Measurements from ENCODE around the gene RIBC1.
"Not testable (repeated sequence)": the region's sequence is repeated elsewhere in the genome, so short reads cannot be mapped to it uniquely, and the experiment has no call there.

RIBC1 gene

DNA sequence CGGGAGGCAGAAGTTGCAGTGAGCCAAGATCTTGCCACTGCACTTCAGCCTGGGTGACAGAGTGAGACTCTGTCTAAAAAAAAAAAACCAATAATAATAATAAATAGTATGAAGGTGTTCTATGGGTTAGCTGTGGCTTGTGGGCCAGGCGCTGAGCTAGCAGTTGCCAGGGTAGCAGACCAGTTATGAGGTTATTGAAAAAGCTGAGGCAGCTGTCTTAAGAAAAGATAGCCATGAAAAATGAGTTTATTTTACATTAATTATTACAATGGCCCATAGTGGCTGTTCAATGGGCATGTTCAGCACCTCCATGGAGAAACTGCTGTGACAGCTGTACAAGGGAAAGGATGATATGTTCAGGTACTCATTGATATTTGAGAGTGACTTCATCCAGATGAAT, 24.8 kb downstream of the RIBC1 start:
- H3K4me3 Mint-ChIP-seq, result no peak overlapping the region
- H3K4me1 Mint-ChIP-seq, result no peaks in the 10 kb centered on the region
- no peak overlapping the region for H3K27ac Mint-ChIP-seq
- no peak for ATAC-seq
- no peaks in the 10 kb centered on the region for H3K27me3 Mint-ChIP-seq
- no peaks in the 10 kb centered on the region for H3K9me3 Mint-ChIP-seq
- no peaks in the 10 kb centered on the region for H3K36me3 Mint-ChIP-seq

DNA sequence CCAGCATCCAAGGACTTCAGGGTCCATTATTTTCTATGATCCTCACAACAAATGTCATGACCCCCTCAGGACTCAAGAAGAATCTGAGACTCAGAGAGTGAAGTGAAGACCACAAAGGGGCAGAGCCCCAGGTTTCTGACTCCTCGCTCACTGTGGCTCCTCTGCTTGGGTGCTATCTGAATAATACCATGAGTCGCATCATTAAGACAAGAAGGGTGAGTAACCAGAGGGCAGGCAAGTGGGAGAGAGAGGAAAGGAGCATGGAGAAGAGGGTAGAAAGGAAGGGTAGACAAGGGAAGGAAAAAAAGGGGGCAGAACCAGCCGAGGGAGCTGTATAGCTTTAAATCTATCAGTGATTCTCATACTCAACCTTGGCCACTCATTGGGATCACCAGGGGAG, 27.0 kb downstream of the RIBC1 start:
- Mint-ChIP-seq H3K36me3 (no peaks in the 10 kb centered on the region), H3K27ac (no peak overlapping the region), H3K4me3 (no peak overlapping the region), H3K9me3 (no peaks in the 10 kb centered on the region), H3K27me3 (no peaks in the 10 kb centered on the region), H3K4me1 (no peaks in the 10 kb centered on the region)
- ATAC-seq, result no peak

DNA sequence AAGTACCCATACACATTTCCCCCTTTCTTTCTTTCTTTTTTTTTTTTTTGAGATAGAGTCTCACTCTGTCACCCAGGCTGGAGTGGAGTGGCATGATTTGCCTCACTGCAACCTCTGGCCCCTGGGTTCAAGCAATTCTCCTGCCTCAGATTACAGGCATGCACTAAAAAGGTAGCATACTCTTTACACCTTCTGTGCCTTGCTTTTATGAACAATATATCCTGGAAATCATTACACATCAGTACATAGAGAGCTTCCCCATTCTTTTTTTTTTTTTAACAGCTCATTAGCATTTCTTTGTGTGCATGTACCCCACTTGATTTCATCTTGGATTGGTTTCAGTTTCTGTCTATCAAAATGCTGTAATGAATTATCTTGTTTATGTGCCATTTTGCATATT, 30.1 kb downstream of the RIBC1 start:
- Mint-ChIP-seq H3K27ac (no peak overlapping the region), H3K27me3 (peaks cover 6% of the 10 kb centered on the region), H3K4me1 (no peaks in the 10 kb centered on the region), H3K4me3 (no peak overlapping the region), H3K9me3 (no peaks in the 10 kb centered on the region), H3K36me3 (no peaks in the 10 kb centered on the region)
- no peak for ATAC-seq

DNA sequence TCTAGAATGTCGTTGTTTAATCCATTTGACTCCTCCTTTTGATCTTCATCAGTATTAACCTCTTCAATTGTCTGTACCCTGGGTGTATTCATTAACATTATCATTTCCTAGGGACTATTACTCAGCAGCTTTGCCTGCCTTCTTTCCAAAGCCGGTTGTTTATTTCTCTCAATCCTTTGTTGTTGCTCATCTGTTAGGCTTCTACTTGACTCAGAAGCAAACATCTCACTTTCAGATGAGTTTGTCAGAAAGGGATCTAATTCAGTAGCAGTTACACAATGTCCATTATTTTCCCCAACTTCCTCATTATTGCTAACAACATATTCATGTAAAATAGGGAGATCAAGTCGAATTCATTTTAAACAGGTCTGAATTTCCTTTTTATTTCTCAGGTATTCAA, 33.6 kb downstream of the RIBC1 start:
- ATAC-seq, result no peak
- no peak overlapping the region for H3K27ac Mint-ChIP-seq

DNA sequence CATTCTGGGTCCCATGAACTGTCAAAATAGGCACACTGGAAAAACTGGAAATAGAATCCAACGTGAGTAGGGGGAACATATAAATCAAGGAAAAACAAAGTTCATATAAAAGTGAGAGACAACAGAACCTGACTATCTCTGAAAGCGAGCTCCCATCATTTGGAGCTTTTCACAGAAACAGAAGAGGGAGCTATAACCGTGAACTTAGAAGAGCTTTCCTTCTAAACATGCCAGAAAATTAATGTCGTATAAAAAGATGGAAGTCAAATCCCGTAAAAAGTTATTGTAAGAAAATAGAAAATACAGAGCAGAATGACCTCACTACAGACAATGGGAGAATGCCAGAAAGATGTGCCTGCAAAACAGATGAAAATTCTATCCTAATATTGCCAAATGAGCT, 35.4 kb downstream of the RIBC1 start:
- no peaks in the 10 kb centered on the region for H3K4me1 Mint-ChIP-seq
- no peak overlapping the region for H3K27ac Mint-ChIP-seq
- H3K36me3 Mint-ChIP-seq, result no peaks in the 10 kb centered on the region
- ATAC-seq, result no peak
- H3K4me3 Mint-ChIP-seq, result no peak overlapping the region
- H3K27me3 Mint-ChIP-seq, result peaks cover 9% of the 10 kb centered on the region
- H3K9me3 Mint-ChIP-seq, result no peaks in the 10 kb centered on the region

More for the DNA sequence above, 33.6 kb downstream of the RIBC1 start:
- no peak overlapping the region for H3K4me3 Mint-ChIP-seq
- H3K4me1 Mint-ChIP-seq, result no peaks in the 10 kb centered on the region
- H3K27me3 Mint-ChIP-seq, result peaks cover 6% of the 10 kb centered on the region
- H3K9me3 Mint-ChIP-seq, result no peaks in the 10 kb centered on the region
- no peaks in the 10 kb centered on the region for H3K36me3 Mint-ChIP-seq

- ATAC-seq, H3K27ac Mint-ChIP-seq, H3K4me3 Mint-ChIP-seq, H3K4me1 Mint-ChIP-seq, H3K36me3 Mint-ChIP-seq, H3K9me3 Mint-ChIP-seq: not testable (repeated sequence)
- H3K27me3 Mint-ChIP-seq, result peaks cover 24% of the 10 kb centered on the region
Observed at GRCh38 chrX:53468659-53469058, 46.0 kb downstream of the RIBC1 start.

DNA sequence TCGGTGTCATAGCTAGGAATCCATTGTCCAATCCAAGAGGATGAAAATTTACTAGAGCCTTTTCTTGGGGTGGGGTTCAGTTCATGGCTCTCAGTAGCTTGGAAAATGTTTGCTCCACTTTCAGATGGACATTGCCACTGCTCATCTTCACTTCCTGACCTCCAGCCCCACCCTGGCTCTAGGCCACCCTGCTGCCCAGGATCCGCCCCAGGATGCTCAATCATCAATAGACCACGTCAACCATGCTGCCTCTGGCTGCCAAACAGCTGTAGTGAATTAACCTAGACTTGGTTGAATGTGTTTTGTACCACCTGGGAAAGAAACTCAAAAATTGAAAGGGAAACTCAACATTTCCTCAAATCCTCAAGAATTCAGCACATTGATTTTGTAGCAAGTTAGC, 48.7 kb downstream of the RIBC1 start:
- ATAC-seq, result no peak
- Mint-ChIP-seq H3K9me3 (no peaks in the 10 kb centered on the region), H3K27ac (no peak overlapping the region), H3K36me3 (no peaks in the 10 kb centered on the region), H3K4me3 (no peak overlapping the region), H3K27me3 (peaks cover 20% of the 10 kb centered on the region), H3K4me1 (peaks cover 7% of the 10 kb centered on the region)

GRCh38 chrX:53474707-53475106, 52.0 kb downstream of the RIBC1 start:
- Mint-ChIP-seq H3K27me3 (peaks cover 29% of the 10 kb centered on the region), H3K4me3 (no peak overlapping the region), H3K9me3 (no peaks in the 10 kb centered on the region), H3K36me3 (no peaks in the 10 kb centered on the region), H3K4me1 (peaks cover 7% of the 10 kb centered on the region), H3K27ac (no peak overlapping the region)
- ATAC-seq, result no peak

DNA sequence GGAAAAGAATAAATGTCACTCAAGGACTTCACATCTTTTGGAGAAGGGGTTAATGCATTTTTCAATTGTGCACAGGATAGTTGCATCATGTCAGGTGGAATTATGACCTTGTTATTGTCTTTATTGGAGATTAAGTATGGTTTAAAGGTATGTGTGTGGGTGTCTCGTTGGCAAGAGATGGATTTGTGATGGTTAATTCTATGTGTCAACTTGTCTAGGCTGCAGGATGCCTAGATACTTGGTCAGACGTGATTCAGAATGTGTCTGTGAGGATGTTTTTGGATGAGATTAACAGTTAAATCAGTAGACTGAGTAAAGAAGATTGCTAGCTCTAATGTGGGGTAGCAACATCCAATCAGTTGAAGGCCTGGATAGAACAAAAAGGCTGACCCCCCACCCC, 53.7 kb downstream of the RIBC1 start:
- H3K36me3 Mint-ChIP-seq, result no peaks in the 10 kb centered on the region
- H3K27ac Mint-ChIP-seq, result no peak overlapping the region
- H3K4me1 Mint-ChIP-seq, result peaks cover 12% of the 10 kb centered on the region
- H3K27me3 Mint-ChIP-seq, result peaks cover 36% of the 10 kb centered on the region
- no peaks in the 10 kb centered on the region for H3K9me3 Mint-ChIP-seq
- no peak overlapping the region for H3K4me3 Mint-ChIP-seq
- no peak for ATAC-seq

DNA sequence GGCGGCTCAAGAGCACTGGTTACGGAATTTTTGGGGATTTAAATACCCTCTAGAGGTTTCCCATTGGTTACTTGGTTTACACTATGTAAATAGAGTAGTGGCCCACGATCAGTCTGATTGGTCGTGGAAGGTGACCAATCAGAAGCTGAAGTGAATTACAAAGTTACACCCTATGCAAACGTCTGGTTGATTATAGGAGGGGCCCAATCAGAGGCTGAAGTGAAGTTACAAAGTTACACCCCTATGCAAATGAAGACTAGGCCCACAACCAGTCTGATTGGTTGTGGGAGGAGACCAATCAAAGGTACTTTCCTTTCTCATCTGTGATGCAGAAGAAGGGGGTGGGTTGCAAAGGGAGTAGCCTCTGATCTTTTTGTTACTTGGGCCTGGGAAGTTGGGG, 56.6 kb downstream of the RIBC1 start:
- H3K9me3 Mint-ChIP-seq, result no peaks in the 10 kb centered on the region
- H3K4me1 Mint-ChIP-seq, result peaks cover 14% of the 10 kb centered on the region
- no peak overlapping the region for H3K27ac Mint-ChIP-seq
- H3K27me3 Mint-ChIP-seq, result peaks cover 21% of the 10 kb centered on the region
- no peak overlapping the region for H3K4me3 Mint-ChIP-seq
- H3K36me3 Mint-ChIP-seq, result no peaks in the 10 kb centered on the region
- no peak for ATAC-seq
